NB4 (cell line): Measurements from ENCODE around the gene RASL11A.
A peak's percentile ranks its signal among the peaks of the same experiment; 100 is the strongest.

Experiments used
- DNase-seq: peaks from one replicate; pipeline ENCODE4 v3.0.0; 2010; ENCODE audit warnings: low read depth
- H3K4me3 ChIP-seq: one replicate; pipeline ENCODE4 v1.5.1; 2011; ENCODE audit warnings: mild to moderate bottlenecking, low read depth, low read length, moderate library complexity
- MYC ChIP-seq: IDR thresholded peaks from 2 replicates; pipeline ENCODE4 v1.6.1; 2011; ENCODE audit warnings: low read depth, low read length
- POLR2A ChIP-seq: IDR thresholded peaks from 2 replicates; pipeline ENCODE4 v1.6.1; 2011; ENCODE audit warnings: mild to moderate bottlenecking; ENCODE audit not compliant: insufficient read length; ENCODE audit errors: extremely low read depth
- TF ChIP-seq, protein P1 (sequence below): IDR thresholded peaks from one replicate; pipeline ENCODE4 v1.5.1; 2012; ENCODE audit warnings: low read depth, low read length
- TF ChIP-seq, protein P2 (sequence below): IDR thresholded peaks from 2 replicates; pipeline ENCODE4 v1.6.1; 2011; ENCODE audit warnings: low read depth, low read length

Gene RASL11A

DNA sequence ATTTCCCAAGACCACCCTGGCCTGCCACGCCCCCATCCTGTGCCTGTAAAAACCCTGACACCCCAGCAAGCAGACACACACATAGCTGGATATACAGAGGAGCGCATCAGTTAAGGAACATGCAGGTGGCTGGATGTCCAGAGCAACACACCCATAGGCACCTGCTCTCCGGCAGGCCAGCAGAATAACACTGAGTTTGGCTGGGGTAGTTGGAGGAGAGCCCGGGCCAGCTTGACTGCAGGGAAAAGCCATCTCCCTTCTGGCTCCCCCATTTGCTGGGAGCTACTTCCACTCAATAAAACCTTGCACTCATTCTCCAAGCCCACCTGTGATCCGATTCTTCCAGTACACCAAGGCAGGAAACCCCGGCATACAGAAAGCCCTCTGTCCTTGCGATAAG lies 8.9 kb downstream of the RASL11A start:
- no peak overlapping the region for H3K4me3 ChIP-seq
- DNase-seq, result no peak
- TF ChIP-seq, protein P1, sequence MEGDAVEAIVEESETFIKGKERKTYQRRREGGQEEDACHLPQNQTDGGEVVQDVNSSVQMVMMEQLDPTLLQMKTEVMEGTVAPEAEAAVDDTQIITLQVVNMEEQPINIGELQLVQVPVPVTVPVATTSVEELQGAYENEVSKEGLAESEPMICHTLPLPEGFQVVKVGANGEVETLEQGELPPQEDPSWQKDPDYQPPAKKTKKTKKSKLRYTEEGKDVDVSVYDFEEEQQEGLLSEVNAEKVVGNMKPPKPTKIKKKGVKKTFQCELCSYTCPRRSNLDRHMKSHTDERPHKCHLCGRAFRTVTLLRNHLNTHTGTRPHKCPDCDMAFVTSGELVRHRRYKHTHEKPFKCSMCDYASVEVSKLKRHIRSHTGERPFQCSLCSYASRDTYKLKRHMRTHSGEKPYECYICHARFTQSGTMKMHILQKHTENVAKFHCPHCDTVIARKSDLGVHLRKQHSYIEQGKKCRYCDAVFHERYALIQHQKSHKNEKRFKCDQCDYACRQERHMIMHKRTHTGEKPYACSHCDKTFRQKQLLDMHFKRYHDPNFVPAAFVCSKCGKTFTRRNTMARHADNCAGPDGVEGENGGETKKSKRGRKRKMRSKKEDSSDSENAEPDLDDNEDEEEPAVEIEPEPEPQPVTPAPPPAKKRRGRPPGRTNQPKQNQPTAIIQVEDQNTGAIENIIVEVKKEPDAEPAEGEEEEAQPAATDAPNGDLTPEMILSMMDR, result no peak
- no peak for TF ChIP-seq POLR2A

DNA sequence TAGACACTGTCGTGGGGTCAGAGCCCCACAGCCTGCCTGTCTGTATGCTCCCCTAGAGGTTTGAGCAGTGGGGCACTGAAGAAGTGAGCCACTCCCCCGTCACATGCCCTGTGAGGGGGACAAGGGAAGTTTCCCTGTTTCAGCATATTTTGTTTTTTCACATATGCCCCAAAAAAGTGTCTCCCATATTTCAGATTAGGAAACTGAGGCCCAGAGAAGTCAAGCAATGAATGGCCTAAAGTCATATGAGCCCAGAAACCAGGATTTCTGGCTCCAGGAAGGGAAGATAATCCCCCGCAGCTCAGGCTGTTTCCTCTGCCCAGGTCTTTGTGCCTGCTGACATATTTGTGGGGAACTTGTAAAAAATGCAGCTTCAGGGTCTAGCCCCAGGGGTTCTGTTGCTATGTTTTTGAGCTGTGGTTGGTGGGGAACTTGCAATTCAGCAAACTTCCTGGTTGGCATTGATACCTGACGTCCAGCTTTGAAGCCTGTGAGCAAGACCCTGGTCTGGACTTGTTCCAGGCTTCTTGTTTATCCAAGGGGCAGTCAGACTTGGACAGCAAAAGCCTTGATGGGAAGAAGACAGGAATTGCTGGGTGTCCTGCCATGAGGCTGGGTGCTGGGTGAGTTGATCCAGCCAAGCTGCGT lies 9.5 kb downstream of the RASL11A start:
- peak; percentile 81 for DNase-seq
- H3K4me3 ChIP-seq, result no peak overlapping the region
- TF ChIP-seq, protein P1, result no peak
- TF ChIP-seq, protein P2, sequence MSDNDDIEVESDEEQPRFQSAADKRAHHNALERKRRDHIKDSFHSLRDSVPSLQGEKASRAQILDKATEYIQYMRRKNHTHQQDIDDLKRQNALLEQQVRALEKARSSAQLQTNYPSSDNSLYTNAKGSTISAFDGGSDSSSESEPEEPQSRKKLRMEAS, result no peak
- TF ChIP-seq MYC, result no peak
- no peak for TF ChIP-seq POLR2A

DNA sequence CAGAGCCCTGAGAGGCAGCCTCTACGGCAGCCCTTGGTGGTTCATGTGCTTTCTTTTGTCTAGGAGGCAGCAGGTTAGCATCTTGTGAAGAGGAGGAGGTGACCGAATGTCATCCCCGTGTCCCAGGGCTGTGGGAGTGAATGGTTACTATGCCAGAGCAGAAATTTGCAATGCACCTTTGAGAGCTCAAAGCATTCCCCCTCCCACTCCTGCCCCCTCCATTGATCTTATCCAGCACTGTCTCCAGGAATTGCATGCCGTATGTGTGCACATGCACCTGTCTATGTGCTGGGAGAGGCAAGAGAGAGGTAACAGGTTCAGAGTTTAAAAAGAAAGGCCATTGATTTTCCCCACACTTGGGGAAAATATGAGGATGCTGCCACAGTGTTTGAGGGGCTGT lies 10.2 kb downstream of the RASL11A start:
- TF ChIP-seq POLR2A (no peak), MYC (no peak)
- TF ChIP-seq, protein P2, result no peak
- TF ChIP-seq, protein P1, result no peak
- no peak overlapping the region for H3K4me3 ChIP-seq
- no peak for DNase-seq

DNA sequence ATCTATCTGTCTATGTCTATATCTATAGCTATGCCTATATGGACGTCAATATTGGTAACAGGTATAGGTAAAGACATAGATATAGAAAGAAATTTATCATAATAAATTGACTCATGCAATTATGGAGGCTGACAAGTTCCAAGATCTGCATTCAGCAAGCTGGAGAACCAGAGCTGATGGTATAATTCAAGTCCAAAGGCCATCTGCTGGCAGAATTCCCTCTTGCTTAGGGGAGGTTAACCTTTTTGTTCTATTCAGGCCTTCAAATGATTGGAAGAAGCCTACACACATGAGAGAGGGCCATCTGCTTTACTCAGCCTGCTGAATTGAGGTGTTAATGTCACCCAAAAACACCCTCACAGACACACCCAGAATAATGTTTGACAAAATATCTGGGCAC lies 10.8 kb downstream of the RASL11A start:
- TF ChIP-seq MYC (no peak), POLR2A (no peak)
- TF ChIP-seq, protein P1, result no peak
- TF ChIP-seq, protein P2, result no peak
- no peak overlapping the region for H3K4me3 ChIP-seq
- DNase-seq, result peak; percentile 39

DNA sequence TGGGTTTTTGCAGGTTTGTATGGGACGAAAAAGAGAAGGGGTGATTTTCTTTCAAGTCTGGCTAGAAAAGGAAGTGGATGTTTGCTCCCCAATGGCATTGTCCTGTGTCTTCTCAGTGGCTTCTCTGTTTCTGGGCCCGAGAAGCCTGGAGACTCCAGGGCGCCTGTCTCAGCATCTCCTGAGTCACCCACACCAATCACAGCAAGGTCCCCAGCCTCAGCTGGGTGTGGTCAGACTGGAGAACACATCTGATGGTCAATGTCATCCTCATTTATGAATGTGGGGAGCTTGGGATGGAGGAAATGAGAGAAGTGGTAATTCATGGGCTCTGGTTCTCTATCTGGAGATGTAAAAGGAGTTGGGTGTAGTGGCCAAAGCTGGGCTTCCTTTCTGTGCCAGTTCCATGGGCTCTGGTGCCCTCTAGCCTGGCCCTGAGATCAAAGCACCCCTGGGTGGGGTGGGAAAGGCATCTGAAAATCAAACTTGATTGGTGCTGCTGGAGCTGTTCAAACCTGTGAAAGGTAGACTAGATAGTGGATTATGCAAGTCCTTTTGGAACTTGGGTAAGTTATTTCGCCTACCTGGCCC lies 13.4 kb downstream of the RASL11A start:
- no peak for TF ChIP-seq POLR2A
- peak; percentile 30; the same call in 1 of the 2 replicates for TF ChIP-seq MYC
- TF ChIP-seq, protein P2, result no peak
- TF ChIP-seq, protein P1, result peak; percentile 60
- DNase-seq, result peak; percentile 61
- no peak overlapping the region for H3K4me3 ChIP-seq
